H1 (cell line): ENCODE measurements around the gene NCOA5. TPM values are rescaled to one million over a fixed set of nuclear protein-coding genes. Genes with fewer than 3 reads are reported as not detected.

Experiments
- CHD2 ChIP-seq: IDR thresholded peaks from 2 replicates; pipeline ENCODE4 v1.6.1; 2012; ENCODE audit warnings: low read length, improper control_type of control experiment
- EP300 ChIP-seq, 2 experiments: IDR thresholded peaks; 1 replicate in 1 of 2; 2 replicates in 1 of 2; pipeline ENCODE4 v1.6.1; 2011 to 2012; ENCODE audit warnings: low read depth in 2 of 2, low read length in 2 of 2, mild to moderate bottlenecking in 2 of 2, borderline replicate concordance in 1 of 2, inconsistent platforms in 1 of 2, moderate library complexity in 1 of 2
- SIRT6 ChIP-seq: IDR thresholded peaks from one replicate; pipeline ENCODE4 v1.7.1; 2012; ENCODE audit warnings: low read length, inconsistent platforms
- SP2 ChIP-seq: IDR thresholded peaks from 2 replicates; pipeline ENCODE4 v1.6.1; 2012; ENCODE audit warnings: mild to moderate bottlenecking, low read length, inconsistent platforms
- SP4 ChIP-seq: IDR thresholded peaks from 2 replicates; pipeline ENCODE4 v1.6.1; 2012; ENCODE audit warnings: low read length, inconsistent platforms
- TBP ChIP-seq: IDR thresholded peaks from 2 replicates; pipeline ENCODE4 v1.6.1; 2011; ENCODE audit warnings: low read depth, low read length, improper control_type of control experiment
- polyA plus RNA-seq, 7 experiments: library from polyadenylated mRNA; depleted of rRNA in 3 of 7; stranded (reverse) in 5 of 7; unstranded in 2 of 7; fragments of >200 nt in 5 of 7; fragments of 200-250 nt in 2 of 7; gene quantifications; 1 replicate in 5 of 7; 2 replicates in 1 of 7; 4 replicates in 1 of 7; pipeline versions ENCODE4 v1.2.1 to v1.2.3, GENCODE V29; 2011 to 2013; ENCODE audit warnings: missing spikeins in 2 of 7, mixed read lengths in 2 of 7
- total RNA-seq: library from RNA; stranded (reverse); fragmentation: NEBNext Ultra II Directional; extraction: Animal tissue kit (Norgen Biotek cat#: 25700); gene quantifications from 2 replicates; pipeline ENCODE4 v1.2.1, GENCODE V29; 2021

Gene NCOA5
- total and polyA plus RNA-seq, 2 of the 8 experiments (the other 6 are each of a cell fraction or from before 2014, with no cell fraction given), result 20.4 to 29.0 TPM

DNA sequence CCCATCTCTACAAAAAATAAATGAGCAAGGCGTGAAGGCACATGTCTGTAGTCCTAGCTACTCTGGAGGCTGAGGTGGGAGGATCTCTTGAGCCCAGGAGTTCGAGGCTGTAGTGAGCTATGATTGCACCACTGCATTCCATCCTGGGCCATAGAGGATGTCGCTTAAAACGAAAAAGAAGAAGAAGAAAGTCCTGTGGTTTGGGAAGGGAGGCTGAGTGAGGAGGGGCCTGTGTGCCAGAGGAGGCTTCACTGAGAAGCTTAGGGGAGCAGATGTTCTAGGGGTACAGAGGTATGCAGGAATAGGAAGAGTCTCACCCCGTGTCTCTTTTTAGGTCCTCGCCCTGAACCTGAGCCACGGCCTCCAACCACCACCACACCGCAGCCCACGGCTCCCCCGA lies 76.8 kb downstream of the NCOA5 start (continued):
- TF ChIP-seq SP2 (no peak), TBP (no peak), EP300 (IDR thresholded peaks at IDR 0.05; ENCODE audit: borderline replicate concordance in 1 of 2, low read depth in 2 of 2, low read length in 2 of 2) (no peak), SP4 (no peak), SIRT6 (no peak), CHD2 (no peak)
